DND-41 (cell line): ENCODE measurements around the gene LTBP3.

ENCODE experiments used
- ATAC-seq: fragments of 200-7000 bp; cut with Tn5 transposase; 3 replicates; pipeline ENCODE4 v1.9.1; 2021; ENCODE audit warnings: low read depth; ENCODE audit not compliant: insufficient read depth
- DNase-seq: peaks from one replicate; pipeline ENCODE4 v3.0.0-alpha.2; 2020
- H2AFZ ChIP-seq: 2 replicates; pipeline ENCODE4 v1.6.0; 2012; ENCODE audit warnings: low read depth, low read length
- H3K27ac ChIP-seq: 2 replicates; pipeline ENCODE4 v1.5.1; 2012; ENCODE audit warnings: low read length, inconsistent platforms
- H3K27me3 ChIP-seq: fragments of 200-600 bp; sonication (generic); 2 replicates; pipeline ENCODE4 v1.6.0; 2012; ENCODE audit warnings: low read length, mild to moderate bottlenecking, inconsistent platforms; ENCODE audit not compliant: insufficient read depth, poor library complexity
- H3K36me3 ChIP-seq: 2 replicates; pipeline ENCODE4 v1.5.1; 2012; ENCODE audit warnings: low read length, inconsistent platforms; ENCODE audit not compliant: insufficient read depth
- H3K4me1 ChIP-seq: 2 replicates; pipeline ENCODE4 v1.5.1; 2012; ENCODE audit warnings: mild to moderate bottlenecking, low read length; ENCODE audit not compliant: insufficient read depth
- H3K4me2 ChIP-seq: 2 replicates; pipeline ENCODE4 v1.6.0; 2012; ENCODE audit warnings: mild to moderate bottlenecking, moderate library complexity, low read length, inconsistent platforms; ENCODE audit not compliant: insufficient read depth
- H3K4me3 ChIP-seq, 2 experiments: fragments of 200-600 bp in 1 of 2; shearing (Covaris generic) in 1 of 2; 2 replicates each; pipeline ENCODE4 v1.5.1; 2012 to 2016; ENCODE audit warnings: inconsistent platforms in 2 of 2, low read length in 2 of 2, mild to moderate bottlenecking in 2 of 2, low read depth in 1 of 2, moderate library complexity in 1 of 2
- H3K79me2 ChIP-seq: 2 replicates; pipeline ENCODE4 v1.6.0; 2012; ENCODE audit warnings: low read length, inconsistent platforms; ENCODE audit not compliant: insufficient read depth
- H3K9ac ChIP-seq: 2 replicates; pipeline ENCODE4 v1.6.0; 2012; ENCODE audit warnings: low read depth, mild to moderate bottlenecking, inconsistent platforms, low read length, moderate library complexity
- H3K9me3 ChIP-seq: 2 replicates; pipeline ENCODE4 v1.5.1; 2012; ENCODE audit warnings: low read length, moderate library complexity, mild to moderate bottlenecking, inconsistent platforms; ENCODE audit not compliant: insufficient read depth, severe bottlenecking
- H4K20me1 ChIP-seq: 2 replicates; pipeline ENCODE4 v1.6.0; 2012; ENCODE audit warnings: low read length; ENCODE audit not compliant: insufficient read depth
- EZH2 ChIP-seq: IDR thresholded peaks from 3 replicates; pipeline ENCODE4 v1.6.1; 2012; ENCODE audit warnings: borderline replicate concordance, low read depth, mild to moderate bottlenecking, moderate library complexity, low read length, inconsistent platforms; ENCODE audit not compliant: severe bottlenecking
- TF ChIP-seq, protein P1 (sequence below): IDR thresholded peaks from 2 replicates; pipeline ENCODE4 v1.5.1; 2012; ENCODE audit warnings: borderline replicate concordance, low read length, moderate library complexity, mild to moderate bottlenecking; ENCODE audit not compliant: poor library complexity, severe bottlenecking; ENCODE audit errors: extremely low read depth

The LTBP3 gene

DNA sequence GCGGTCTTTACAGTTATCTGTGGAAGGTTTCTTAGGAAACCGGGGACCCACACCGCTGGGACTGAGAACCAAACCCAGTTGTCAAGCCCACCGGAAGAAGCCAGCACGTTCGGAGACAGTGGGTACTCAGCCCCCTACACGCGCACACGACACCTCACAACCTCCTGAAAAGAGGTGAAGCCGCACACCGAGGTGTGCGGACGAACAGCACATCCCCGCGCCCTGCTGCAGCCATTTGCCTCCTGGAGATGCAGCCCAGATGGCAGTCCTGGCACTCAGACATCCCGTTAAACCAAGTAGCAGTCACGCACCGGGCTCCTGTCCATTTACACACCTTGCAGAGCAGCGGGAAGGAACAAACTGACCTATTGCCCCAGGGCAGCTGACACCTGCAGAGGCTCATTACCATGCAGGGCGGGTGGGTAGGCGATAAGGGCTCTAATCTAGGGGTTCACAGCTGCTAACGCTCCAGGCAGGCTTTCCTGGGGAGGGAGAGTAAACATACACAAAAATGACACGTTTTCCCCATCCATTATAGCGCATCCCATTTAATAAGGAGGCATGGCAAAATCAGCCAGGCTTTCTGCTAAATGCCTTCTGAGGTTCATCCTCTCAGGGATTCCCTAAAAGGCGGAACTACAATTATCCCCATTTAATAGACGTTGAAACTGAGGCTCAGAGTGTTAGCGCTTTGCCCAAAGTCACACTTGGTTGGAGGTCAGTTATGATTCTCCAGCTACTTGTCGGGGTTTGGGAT, 16.8 kb upstream of the LTBP3 start:
- no peak for DNase-seq
- Histone ChIP-seq H3K9me3 (no peaks in the 10 kb centered on the region), H3K4me1 (peaks cover 67% of the 10 kb centered on the region), H4K20me1 (peaks cover 44% of the 10 kb centered on the region), H2AFZ (no peak overlapping the region), H3K4me3 (peak overlapping the region; percentile 13 to 84; a peak in 3 of 4 replicates), H3K27me3 (no peaks in the 10 kb centered on the region), H3K36me3 (peaks cover 30% of the 10 kb centered on the region), H3K9ac (peak overlapping the region; percentile 92), H3K79me2 (peaks cover 53% of the 10 kb centered on the region), H3K4me2 (peak overlapping the region; percentile 98), H3K27ac (peak overlapping the region; percentile 87)
- no peak for TF ChIP-seq EZH2
- TF ChIP-seq, protein P1, sequence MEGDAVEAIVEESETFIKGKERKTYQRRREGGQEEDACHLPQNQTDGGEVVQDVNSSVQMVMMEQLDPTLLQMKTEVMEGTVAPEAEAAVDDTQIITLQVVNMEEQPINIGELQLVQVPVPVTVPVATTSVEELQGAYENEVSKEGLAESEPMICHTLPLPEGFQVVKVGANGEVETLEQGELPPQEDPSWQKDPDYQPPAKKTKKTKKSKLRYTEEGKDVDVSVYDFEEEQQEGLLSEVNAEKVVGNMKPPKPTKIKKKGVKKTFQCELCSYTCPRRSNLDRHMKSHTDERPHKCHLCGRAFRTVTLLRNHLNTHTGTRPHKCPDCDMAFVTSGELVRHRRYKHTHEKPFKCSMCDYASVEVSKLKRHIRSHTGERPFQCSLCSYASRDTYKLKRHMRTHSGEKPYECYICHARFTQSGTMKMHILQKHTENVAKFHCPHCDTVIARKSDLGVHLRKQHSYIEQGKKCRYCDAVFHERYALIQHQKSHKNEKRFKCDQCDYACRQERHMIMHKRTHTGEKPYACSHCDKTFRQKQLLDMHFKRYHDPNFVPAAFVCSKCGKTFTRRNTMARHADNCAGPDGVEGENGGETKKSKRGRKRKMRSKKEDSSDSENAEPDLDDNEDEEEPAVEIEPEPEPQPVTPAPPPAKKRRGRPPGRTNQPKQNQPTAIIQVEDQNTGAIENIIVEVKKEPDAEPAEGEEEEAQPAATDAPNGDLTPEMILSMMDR = no peak
- no peak for ATAC-seq

DNA sequence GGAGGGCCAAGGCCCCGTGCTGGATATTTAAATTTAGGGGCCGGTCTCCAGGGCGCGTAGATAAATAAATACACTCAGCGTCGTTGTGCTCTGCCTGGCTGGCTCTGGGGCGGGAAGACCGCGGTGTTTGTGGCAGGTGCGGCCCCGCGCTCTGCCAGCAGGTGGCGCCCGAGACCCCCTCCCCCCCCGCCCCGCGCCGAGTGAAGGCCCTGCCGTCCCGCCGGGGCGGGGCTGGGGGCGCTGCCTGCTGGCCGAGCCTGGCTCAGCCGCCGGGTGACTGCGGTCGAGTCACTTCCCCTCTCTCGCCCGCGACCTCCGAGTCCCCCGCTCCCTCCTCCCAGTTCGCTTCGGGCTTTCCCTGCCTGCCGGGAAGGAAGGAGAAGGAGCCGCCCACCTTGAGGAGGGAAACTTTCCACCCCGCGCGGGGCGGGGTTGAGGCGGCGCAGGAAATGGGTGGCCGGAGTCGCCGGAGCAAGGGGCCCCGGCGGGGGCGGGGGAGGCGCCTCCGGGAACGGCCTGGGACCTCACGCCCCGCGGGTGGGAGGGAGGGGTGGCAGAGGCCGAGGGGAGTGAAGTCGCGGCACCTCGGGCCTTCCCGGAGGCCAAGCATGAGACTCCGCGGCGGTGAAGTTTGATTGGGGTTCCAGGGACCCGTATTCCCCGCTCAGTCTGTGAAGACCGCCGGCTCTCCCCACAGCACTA, 16.1 kb upstream of the LTBP3 start:
- H3K4me1 ChIP-seq = peaks cover 69% of the 10 kb centered on the region
- peak; percentile 60 for ATAC-seq
- peak; percentile 94 for DNase-seq
- peak overlapping the region; percentile 98 for H3K4me2 ChIP-seq
- H3K9ac ChIP-seq = peak overlapping the region; percentile 92
- no peak overlapping the region for H2AFZ ChIP-seq
- H3K36me3 ChIP-seq = peaks cover 22% of the 10 kb centered on the region
- peak overlapping the region; percentile 6 to 84; a peak in 3 of 4 replicates for H3K4me3 ChIP-seq
- H3K27me3 ChIP-seq = no peaks in the 10 kb centered on the region
- H3K27ac ChIP-seq = peak overlapping the region; percentile 87
- peaks cover 44% of the 10 kb centered on the region for H4K20me1 ChIP-seq
- peaks cover 60% of the 10 kb centered on the region for H3K79me2 ChIP-seq
- H3K9me3 ChIP-seq = no peaks in the 10 kb centered on the region
- no peak for TF ChIP-seq EZH2
- TF ChIP-seq, protein P1 = peak; percentile 81

DNA sequence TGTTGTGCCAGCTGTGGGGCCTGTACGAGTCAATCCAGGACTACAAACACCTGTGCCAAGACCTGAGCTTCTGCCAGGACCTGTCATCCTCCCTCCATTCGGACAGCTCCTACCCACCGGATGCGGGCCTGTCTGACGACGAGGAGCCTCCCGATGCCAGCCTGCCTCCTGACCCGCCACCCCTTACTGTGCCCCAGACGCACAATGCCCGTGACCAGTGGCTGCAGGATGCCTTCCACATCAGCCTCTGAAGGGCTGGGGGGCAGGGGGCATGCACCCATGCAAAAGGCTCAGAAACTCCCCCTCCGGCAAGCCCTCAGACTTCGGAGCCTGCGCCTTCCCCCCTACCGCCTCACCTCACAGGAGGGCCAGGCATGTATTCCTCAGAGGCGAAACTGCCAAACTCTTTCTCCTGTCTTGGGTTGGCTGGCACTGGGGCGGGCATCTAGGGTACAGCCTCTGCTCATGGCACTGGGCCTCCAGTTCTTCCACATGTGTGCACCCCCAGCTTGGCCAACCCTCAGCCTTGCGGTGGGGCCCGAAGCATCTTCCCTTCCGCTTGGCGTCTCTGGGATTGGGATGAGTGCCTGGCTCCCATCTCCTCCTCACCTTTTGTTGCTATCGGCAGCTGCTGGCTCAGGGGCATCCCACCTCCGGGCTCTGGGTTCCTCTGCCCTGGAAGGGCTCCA, 15.4 kb upstream of the LTBP3 start:
- Histone ChIP-seq H3K4me3 (peak overlapping the region; percentile 38 to 84; a peak in 3 of 4 replicates), H3K9me3 (no peaks in the 10 kb centered on the region), H4K20me1 (peaks cover 40% of the 10 kb centered on the region), H3K36me3 (peaks cover 19% of the 10 kb centered on the region; the same call in 1 of the 2 replicates), H2AFZ (no peak overlapping the region), H3K4me2 (peak overlapping the region; percentile 98), H3K79me2 (peaks cover 67% of the 10 kb centered on the region), H3K9ac (peak overlapping the region; percentile 92), H3K4me1 (peaks cover 76% of the 10 kb centered on the region), H3K27me3 (no peaks in the 10 kb centered on the region), H3K27ac (peak overlapping the region; percentile 54)
- ATAC-seq = no peak
- no peak for DNase-seq
- TF ChIP-seq EZH2 = no peak
- TF ChIP-seq, protein P1 = no peak
